Loucy (cell line): ENCODE measurements around the gene PRKD2.

Experiments used
- H2AFZ ChIP-seq: fragments of 200-600 bp; sonication (generic); 2 replicates; pipeline ENCODE4 v1.6.0; 2016; ENCODE audit warnings: antibody characterized with exemption, mild to moderate bottlenecking, low read length, moderate library complexity
- H3F3A ChIP-seq: fragments of 200-600 bp; 2 replicates; pipeline ENCODE4 v1.6.0; 2016; ENCODE audit warnings: antibody characterized with exemption, low read depth, mild to moderate bottlenecking
- H3K27me3 ChIP-seq: fragments of 200-600 bp; sonication (generic); 2 replicates; pipeline ENCODE4 v1.6.1; 2014; ENCODE audit warnings: low read length, mild to moderate bottlenecking; ENCODE audit not compliant: insufficient read depth, poor library complexity, severe bottlenecking
- H3K36me3 ChIP-seq: fragments of 200-600 bp; sonication (generic); 2 replicates; pipeline ENCODE4 v1.6.1; 2016; ENCODE audit warnings: low read length; ENCODE audit not compliant: insufficient read depth
- H3K4me1 ChIP-seq: fragments of 200-600 bp; sonication (generic); 2 replicates; pipeline ENCODE4 v1.5.1; 2014; ENCODE audit warnings: low read length, mild to moderate bottlenecking; ENCODE audit not compliant: insufficient read depth, poor library complexity, severe bottlenecking
- H3K4me2 ChIP-seq: fragments of 200-600 bp; sonication (generic); 2 replicates; pipeline ENCODE4 v1.6.0; 2014; ENCODE audit warnings: antibody characterized with exemption, low read length, low read depth, mild to moderate bottlenecking; ENCODE audit not compliant: poor library complexity, severe bottlenecking
- H3K4me3 ChIP-seq: fragments of 200-600 bp; sonication (generic); 2 replicates; pipeline ENCODE4 v1.5.1; 2014; ENCODE audit warnings: low read length, mild to moderate bottlenecking, mixed read lengths; ENCODE audit not compliant: poor library complexity, severe bottlenecking
- H3K79me2 ChIP-seq: fragments of 200-600 bp; sonication (generic); 2 replicates; pipeline ENCODE4 v1.6.1; 2014; ENCODE audit warnings: low read length; ENCODE audit not compliant: insufficient read depth
- H3K9ac ChIP-seq: fragments of 200-600 bp; sonication (generic); 2 replicates; pipeline ENCODE4 v1.6.0; 2014; ENCODE audit warnings: mild to moderate bottlenecking, low read depth, low read length, moderate library complexity; ENCODE audit not compliant: poor library complexity, severe bottlenecking
- H3K9me2 ChIP-seq: fragments of 200-600 bp; sonication (generic); replicated peaks from 2 replicates; pipeline ENCODE4 v1.6.1; 2016; ENCODE audit warnings: low read depth, low read length, mixed read lengths
- H3K9me3 ChIP-seq: fragments of 200-600 bp; sonication (generic); 2 replicates; pipeline ENCODE4 v1.6.1; 2014; ENCODE audit warnings: mild to moderate bottlenecking, antibody characterized with exemption, low read length, low read depth; ENCODE audit not compliant: insufficient read depth
- H4K20me1 ChIP-seq: fragments of 200-600 bp; sonication (generic); 2 replicates; pipeline ENCODE4 v1.6.0; 2014; ENCODE audit warnings: antibody characterized with exemption, low read length, mild to moderate bottlenecking; ENCODE audit not compliant: insufficient read depth, poor library complexity, severe bottlenecking
- EZH2phosphoT487 ChIP-seq: fragments of 200-600 bp; IDR thresholded peaks from 2 replicates; pipeline ENCODE4 v1.6.1; 2018; ENCODE audit warnings: antibody characterized with exemption, mild to moderate bottlenecking, moderate library complexity, borderline replicate concordance
- TF ChIP-seq, protein P1 (sequence below): fragments of 200-600 bp; sonication (generic); conservative IDR thresholded peaks from 2 replicates; pipeline ENCODE4 v1.5.1; 2014; ENCODE audit warnings: mild to moderate bottlenecking, antibody characterized with exemption, low read length

Gene PRKD2

DNA sequence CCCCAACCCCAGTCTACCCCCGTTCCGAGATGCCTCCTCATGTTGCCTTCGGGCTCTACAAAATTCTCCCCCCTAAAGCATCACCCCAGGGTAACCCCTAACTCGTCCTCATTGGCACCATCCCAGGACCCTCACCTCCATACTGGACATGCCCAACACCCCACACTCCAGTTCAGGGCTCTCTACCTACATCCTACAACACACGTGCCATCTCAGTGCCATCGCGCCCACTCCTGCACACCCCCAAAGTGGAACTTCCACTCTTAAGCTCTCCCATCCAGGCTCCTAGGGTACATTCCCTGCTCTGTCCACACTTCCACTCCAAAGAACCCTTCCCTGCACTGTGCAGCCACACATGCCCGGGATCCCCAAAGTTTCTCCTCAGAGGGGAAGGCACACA, 28.1 kb upstream of the PRKD2 start:
- H3K9ac ChIP-seq: peak overlapping the region; percentile 86
- 0 out of 2 replicates have a peak, but pooled peaks cover 5% of the 10 kb centered on the region for H3F3A ChIP-seq
- TF ChIP-seq, protein P1, sequence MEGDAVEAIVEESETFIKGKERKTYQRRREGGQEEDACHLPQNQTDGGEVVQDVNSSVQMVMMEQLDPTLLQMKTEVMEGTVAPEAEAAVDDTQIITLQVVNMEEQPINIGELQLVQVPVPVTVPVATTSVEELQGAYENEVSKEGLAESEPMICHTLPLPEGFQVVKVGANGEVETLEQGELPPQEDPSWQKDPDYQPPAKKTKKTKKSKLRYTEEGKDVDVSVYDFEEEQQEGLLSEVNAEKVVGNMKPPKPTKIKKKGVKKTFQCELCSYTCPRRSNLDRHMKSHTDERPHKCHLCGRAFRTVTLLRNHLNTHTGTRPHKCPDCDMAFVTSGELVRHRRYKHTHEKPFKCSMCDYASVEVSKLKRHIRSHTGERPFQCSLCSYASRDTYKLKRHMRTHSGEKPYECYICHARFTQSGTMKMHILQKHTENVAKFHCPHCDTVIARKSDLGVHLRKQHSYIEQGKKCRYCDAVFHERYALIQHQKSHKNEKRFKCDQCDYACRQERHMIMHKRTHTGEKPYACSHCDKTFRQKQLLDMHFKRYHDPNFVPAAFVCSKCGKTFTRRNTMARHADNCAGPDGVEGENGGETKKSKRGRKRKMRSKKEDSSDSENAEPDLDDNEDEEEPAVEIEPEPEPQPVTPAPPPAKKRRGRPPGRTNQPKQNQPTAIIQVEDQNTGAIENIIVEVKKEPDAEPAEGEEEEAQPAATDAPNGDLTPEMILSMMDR: no peak
- TF ChIP-seq EZH2phosphoT487: no peak
- H3K9me3 ChIP-seq: no peaks in the 10 kb centered on the region
- peaks cover 33% of the 10 kb centered on the region for H3K4me1 ChIP-seq
- peaks cover 5% of the 10 kb centered on the region; the same call in 1 of the 2 replicates for H3K36me3 ChIP-seq
- H2AFZ ChIP-seq: no peak overlapping the region
- H3K27me3 ChIP-seq: peaks cover 8% of the 10 kb centered on the region
- H3K9me2 ChIP-seq: no peaks in the 10 kb centered on the region
- H4K20me1 ChIP-seq: peaks cover 53% of the 10 kb centered on the region
- H3K4me3 ChIP-seq: peak overlapping the region; percentile 82
- H3K4me2 ChIP-seq: peak overlapping the region; percentile 87
- H3K79me2 ChIP-seq: peaks cover 67% of the 10 kb centered on the region

DNA sequence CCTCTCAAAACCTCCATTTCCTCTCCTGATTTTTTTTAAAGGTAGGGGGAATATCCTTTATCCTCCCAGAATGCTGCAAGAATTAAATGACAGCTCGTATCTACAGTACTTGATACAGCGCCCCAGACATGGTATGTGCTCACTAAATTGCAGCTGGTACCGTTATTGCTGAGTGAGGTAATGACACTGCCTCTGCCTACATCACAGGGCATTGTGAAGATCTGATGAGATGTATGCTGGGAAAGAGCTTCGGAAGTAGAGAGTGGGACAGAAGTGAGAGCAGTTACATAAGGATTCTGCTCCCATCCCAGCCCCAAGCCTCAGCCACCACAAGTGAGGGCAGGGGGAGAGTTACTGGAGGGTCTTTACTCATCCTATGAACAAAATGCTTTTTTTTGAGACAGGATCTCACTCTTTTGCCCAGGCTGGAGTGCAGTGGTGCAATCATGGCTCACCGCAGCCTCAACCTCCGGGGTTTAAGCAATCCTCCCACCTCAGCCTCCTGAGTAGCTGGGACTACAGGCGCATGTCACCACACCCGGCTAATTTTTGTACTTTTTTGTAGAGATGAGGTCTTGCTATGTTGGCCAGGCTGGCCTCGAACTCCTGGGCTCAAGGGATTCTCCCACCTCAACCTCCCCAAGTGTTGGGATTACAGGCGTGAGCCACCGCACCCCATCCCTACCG, 27.2 kb upstream of the PRKD2 start:
- peak overlapping the region; percentile 87 for H3K4me2 ChIP-seq
- no peak overlapping the region for H2AFZ ChIP-seq
- TF ChIP-seq, protein P1: no peak
- no peak for TF ChIP-seq EZH2phosphoT487
- H3K9ac ChIP-seq: peak overlapping the region; percentile 86
- peaks cover 12% of the 10 kb centered on the region; the same call in 1 of the 2 replicates for H3K36me3 ChIP-seq
- H3K9me3 ChIP-seq: no peaks in the 10 kb centered on the region
- peaks cover 59% of the 10 kb centered on the region for H4K20me1 ChIP-seq
- peaks cover 8% of the 10 kb centered on the region for H3K27me3 ChIP-seq
- peaks cover 76% of the 10 kb centered on the region for H3K79me2 ChIP-seq
- 0 out of 2 replicates have a peak, but pooled peaks cover 5% of the 10 kb centered on the region for H3F3A ChIP-seq
- H3K9me2 ChIP-seq: no peaks in the 10 kb centered on the region
- peaks cover 33% of the 10 kb centered on the region for H3K4me1 ChIP-seq
- H3K4me3 ChIP-seq: peak overlapping the region; percentile 82

DNA sequence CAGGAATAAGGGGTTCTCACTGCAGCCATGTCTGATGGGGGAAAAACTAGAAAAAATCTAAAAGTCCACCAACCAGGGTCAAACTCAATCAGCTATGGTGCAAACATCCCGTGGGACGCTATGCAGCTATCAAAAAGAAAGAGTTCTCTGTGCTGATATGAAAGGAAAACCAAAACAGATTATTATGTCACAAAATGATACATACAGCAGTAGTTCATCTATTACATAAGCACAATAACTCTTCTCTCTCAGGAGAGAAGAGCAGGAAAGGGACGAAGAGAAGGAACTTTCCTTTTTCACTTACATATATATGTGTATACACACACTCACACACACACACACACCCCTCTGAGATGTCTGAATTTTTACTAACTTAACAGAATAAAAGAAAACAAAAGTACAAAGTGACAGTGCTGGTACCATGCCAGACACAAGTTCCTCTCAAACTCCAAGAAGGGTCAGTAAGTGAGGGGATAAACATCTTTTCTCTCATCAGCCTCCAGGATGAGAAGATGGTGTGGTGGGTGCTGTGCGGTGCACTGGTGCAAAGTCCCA, 26.1 kb upstream of the PRKD2 start:
- Histone ChIP-seq H3K36me3 (peaks cover 23% of the 10 kb centered on the region; the same call in 1 of the 2 replicates), H3K79me2 (peaks cover 87% of the 10 kb centered on the region), H3K9ac (peak overlapping the region; percentile 51), H3K4me1 (peaks cover 33% of the 10 kb centered on the region), H3K27me3 (peaks cover 8% of the 10 kb centered on the region), H3K9me2 (no peaks in the 10 kb centered on the region), H3K4me3 (peak overlapping the region; percentile 58), H4K20me1 (peaks cover 70% of the 10 kb centered on the region), H2AFZ (no peak overlapping the region), H3K9me3 (no peaks in the 10 kb centered on the region), H3F3A (0 out of 2 replicates have a peak, but pooled peaks cover 5% of the 10 kb centered on the region), H3K4me2 (peak overlapping the region; percentile 73)
- no peak for TF ChIP-seq EZH2phosphoT487
- TF ChIP-seq, protein P1: no peak
